ENCODE results near the gene TRIM22.
"Not testable (repeated sequence)": the region's sequence is repeated elsewhere in the genome, so short reads cannot be mapped to it uniquely, and the experiment has no call there.

The TRIM22 gene

DNA sequence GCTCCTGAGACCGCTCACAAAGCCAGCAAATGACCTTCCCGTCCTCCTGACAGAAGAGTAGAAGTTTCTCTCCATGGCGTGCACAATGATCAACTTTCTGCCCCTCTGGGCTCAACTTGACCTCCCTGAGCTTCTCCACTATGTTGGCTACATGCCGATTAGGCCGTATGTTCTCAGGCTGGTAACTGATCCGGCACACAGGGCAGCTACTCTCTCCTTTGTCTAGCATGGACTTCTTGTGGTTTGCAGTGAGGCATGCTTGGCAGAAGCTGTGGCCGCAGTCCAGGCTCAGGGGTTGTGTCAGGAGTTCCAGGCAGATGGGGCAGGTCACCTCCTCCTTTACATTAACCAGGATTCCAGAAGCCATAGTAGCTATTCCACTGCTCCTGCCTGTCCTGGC, 9.8 kb upstream of the TRIM22 start:
- Histone ChIP-seq H3K36me3 (replicated peaks; ENCODE audit: insufficient read depth, low read length) (no peaks in the 10 kb centered on the region), H3K27me3 (replicated peaks; ENCODE audit: insufficient read depth, low read length) (no peaks in the 10 kb centered on the region)

DNA sequence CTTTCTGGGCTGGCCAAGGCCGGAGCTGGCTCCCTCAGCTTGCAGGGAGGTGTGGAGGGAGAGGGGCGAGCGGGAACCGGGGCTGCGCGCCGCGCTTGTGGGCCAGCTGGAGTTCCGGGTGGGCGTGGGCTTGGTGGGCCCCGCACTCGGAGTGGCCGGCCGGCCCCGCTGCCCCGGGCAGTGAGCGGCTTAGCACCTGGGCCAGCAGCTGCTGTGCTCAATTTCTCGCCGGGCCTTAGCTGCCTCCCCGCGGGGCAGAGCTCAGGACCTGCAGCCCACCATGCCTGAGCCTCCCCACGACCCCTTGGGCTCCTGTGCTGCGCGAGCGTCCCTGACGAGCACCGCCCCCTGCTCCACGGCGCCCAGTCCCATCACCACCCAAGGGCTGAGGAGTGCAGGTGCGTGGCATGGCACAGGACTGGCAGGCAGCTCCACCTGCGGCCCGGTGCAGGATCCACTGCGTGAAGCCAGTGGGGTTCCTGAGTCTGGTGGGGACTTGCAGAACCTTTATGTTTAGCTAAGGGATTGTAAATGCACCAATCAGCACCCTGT, 6.6 kb upstream of the TRIM22 start:
- not testable (repeated sequence) for H3K36me3 ChIP-seq (replicated peaks; ENCODE audit: insufficient read depth, low read length); H3K79me2 ChIP-seq (ENCODE audit: low read length); H3K4me3 ChIP-seq (ENCODE audit: low read length); H4K20me1 ChIP-seq (ENCODE audit: insufficient read depth, low read length); H3K9me3 ChIP-seq (replicated peaks; ENCODE audit: insufficient read depth, low read length); H3K27ac ChIP-seq (ENCODE audit: low read length); H3K9ac ChIP-seq (ENCODE audit: low read length); H3K9me2 ChIP-seq (replicated peaks; ENCODE audit: insufficient read depth, low read length); H3F3A ChIP-seq (ENCODE audit: insufficient read depth, low read length); H3K4me2 ChIP-seq (ENCODE audit: low read depth, low read length); DNase-seq; H2AFZ ChIP-seq (ENCODE audit: low read length); H3K4me1 ChIP-seq (ENCODE audit: low read length); H3K27me3 ChIP-seq (replicated peaks; ENCODE audit: insufficient read depth, low read length)

More for the DNA sequence above, 9.8 kb upstream of the TRIM22 start:
- no peak overlapping the region for H3K9ac ChIP-seq (ENCODE audit: low read length)
- H3K79me2 ChIP-seq (ENCODE audit: low read length), result no peaks in the 10 kb centered on the region
- H3K9me3 ChIP-seq (replicated peaks; ENCODE audit: insufficient read depth, low read length), result no peaks in the 10 kb centered on the region
- TF ChIP-seq, protein P1, sequence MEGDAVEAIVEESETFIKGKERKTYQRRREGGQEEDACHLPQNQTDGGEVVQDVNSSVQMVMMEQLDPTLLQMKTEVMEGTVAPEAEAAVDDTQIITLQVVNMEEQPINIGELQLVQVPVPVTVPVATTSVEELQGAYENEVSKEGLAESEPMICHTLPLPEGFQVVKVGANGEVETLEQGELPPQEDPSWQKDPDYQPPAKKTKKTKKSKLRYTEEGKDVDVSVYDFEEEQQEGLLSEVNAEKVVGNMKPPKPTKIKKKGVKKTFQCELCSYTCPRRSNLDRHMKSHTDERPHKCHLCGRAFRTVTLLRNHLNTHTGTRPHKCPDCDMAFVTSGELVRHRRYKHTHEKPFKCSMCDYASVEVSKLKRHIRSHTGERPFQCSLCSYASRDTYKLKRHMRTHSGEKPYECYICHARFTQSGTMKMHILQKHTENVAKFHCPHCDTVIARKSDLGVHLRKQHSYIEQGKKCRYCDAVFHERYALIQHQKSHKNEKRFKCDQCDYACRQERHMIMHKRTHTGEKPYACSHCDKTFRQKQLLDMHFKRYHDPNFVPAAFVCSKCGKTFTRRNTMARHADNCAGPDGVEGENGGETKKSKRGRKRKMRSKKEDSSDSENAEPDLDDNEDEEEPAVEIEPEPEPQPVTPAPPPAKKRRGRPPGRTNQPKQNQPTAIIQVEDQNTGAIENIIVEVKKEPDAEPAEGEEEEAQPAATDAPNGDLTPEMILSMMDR (IDR thresholded peaks at IDR 0.05; ENCODE audit: low read length), result no peak
- no peak for TF ChIP-seq EZH2 (optimal IDR thresholded peaks at IDR 0.05; ENCODE audit: low read depth, low read length)
- no peak for TF ChIP-seq EZH2phosphoT487 (IDR thresholded peaks at IDR 0.05; ENCODE audit: low read length)
- H3K27ac ChIP-seq (ENCODE audit: low read length), result no peak overlapping the region
- no peak overlapping the region for H2AFZ ChIP-seq (ENCODE audit: low read length)
- no peak for DNase-seq
- H3K9me2 ChIP-seq (replicated peaks; ENCODE audit: insufficient read depth, low read length), result no peaks in the 10 kb centered on the region
- no peak overlapping the region for H3K4me2 ChIP-seq (ENCODE audit: low read depth, low read length)
- no peaks in the 10 kb centered on the region for H4K20me1 ChIP-seq (ENCODE audit: insufficient read depth, low read length)
- no peaks in the 10 kb centered on the region for H3K4me1 ChIP-seq (ENCODE audit: low read length)
- H3F3A ChIP-seq (ENCODE audit: insufficient read depth, low read length), result peaks cover 6% of the 10 kb centered on the region
- no peak overlapping the region for H3K4me3 ChIP-seq (ENCODE audit: low read length)

DNA sequence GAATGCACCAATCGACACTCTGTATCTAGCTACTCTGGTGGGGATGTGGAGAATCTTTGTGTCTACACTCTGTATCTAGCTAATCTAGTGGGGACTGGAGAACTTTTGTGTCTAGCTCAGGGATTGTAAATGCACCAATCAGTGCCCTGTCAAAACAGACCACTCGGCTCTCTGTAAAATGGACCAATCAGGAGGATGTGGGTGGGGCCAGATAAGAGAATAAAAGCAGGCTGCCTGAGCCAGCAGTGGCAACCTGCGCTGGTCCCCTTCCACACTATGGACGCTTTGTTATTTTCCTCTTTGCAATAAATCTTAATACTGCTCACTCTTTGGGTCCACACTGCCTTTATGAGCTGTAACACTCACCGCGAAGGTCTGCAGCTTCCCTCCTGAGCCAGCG, 6.0 kb upstream of the TRIM22 start:
- not testable (repeated sequence) for H3K27ac ChIP-seq (ENCODE audit: low read length); H3K36me3 ChIP-seq (replicated peaks; ENCODE audit: insufficient read depth, low read length); H3K9me3 ChIP-seq (replicated peaks; ENCODE audit: insufficient read depth, low read length); H3F3A ChIP-seq (ENCODE audit: insufficient read depth, low read length); H2AFZ ChIP-seq (ENCODE audit: low read length); H3K4me2 ChIP-seq (ENCODE audit: low read depth, low read length); H3K4me1 ChIP-seq (ENCODE audit: low read length); H3K4me3 ChIP-seq (ENCODE audit: low read length); H3K9me2 ChIP-seq (replicated peaks; ENCODE audit: insufficient read depth, low read length); H3K9ac ChIP-seq (ENCODE audit: low read length); H4K20me1 ChIP-seq (ENCODE audit: insufficient read depth, low read length); DNase-seq; H3K79me2 ChIP-seq (ENCODE audit: low read length)
- H3K27me3 ChIP-seq (replicated peaks; ENCODE audit: insufficient read depth, low read length), result peaks cover 11% of the 10 kb centered on the region; the same call in 1 of the 2 replicates

DNA sequence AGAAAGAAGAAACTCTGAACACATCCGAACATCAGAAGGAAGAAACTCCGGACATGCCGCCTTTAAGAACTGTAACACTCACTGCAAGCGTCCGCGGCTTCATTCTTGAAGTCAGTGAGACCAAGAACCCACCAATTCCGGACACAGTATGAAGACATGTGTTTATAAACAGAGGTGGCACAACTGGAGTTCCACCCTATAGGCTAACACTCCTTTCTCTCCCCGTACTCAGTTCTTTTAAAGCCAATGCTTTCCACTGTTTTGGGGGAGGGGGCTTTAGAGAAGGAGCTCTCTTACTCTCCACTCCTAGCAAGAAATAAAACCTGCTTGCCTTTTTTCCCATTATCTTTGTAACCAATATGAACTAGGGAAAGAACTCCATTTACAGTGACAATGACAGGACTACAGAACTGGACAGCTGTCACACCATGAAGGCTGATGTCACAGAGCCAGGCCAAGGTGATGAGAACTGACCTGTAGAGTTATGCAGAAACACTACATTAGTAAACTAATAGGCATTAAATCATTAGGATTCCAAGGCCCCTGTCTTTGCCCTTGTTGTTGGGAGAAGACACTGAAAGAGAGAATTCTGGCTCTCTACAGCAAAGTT, 5.4 kb upstream of the TRIM22 start:
- peak overlapping the region; percentile 67; the same call in 1 of the 2 replicates for H3K27ac ChIP-seq (ENCODE audit: low read length)
- no peaks in the 10 kb centered on the region for H3K79me2 ChIP-seq (ENCODE audit: low read length)
- DNase-seq, result no peak
- peak overlapping the region; percentile 77 for H3K4me3 ChIP-seq (ENCODE audit: low read length)
- peak overlapping the region; percentile 62; the same call in 1 of the 2 replicates for H3K9ac ChIP-seq (ENCODE audit: low read length)
- peak overlapping the region; percentile 97 for H3K4me2 ChIP-seq (ENCODE audit: low read depth, low read length)
- TF ChIP-seq EZH2phosphoT487 (IDR thresholded peaks at IDR 0.05; ENCODE audit: low read length) (no peak), EZH2 (optimal IDR thresholded peaks at IDR 0.05; ENCODE audit: low read depth, low read length) (no peak)
- TF ChIP-seq, protein P1 (IDR thresholded peaks at IDR 0.05; ENCODE audit: low read length), result no peak
- H4K20me1 ChIP-seq (ENCODE audit: insufficient read depth, low read length), result no peaks in the 10 kb centered on the region
- no peaks in the 10 kb centered on the region for H3K36me3 ChIP-seq (replicated peaks; ENCODE audit: insufficient read depth, low read length)
- peaks cover 9% of the 10 kb centered on the region for H3F3A ChIP-seq (ENCODE audit: insufficient read depth, low read length)
- H3K9me3 ChIP-seq (replicated peaks; ENCODE audit: insufficient read depth, low read length), result no peaks in the 10 kb centered on the region
- H3K9me2 ChIP-seq (replicated peaks; ENCODE audit: insufficient read depth, low read length), result no peaks in the 10 kb centered on the region
- H3K4me1 ChIP-seq (ENCODE audit: low read length), result 0 out of 2 replicates have a peak, but pooled peaks cover 4% of the 10 kb centered on the region
- peak overlapping the region; percentile 94; the same call in 1 of the 2 replicates for H2AFZ ChIP-seq (ENCODE audit: low read length)
- H3K27me3 ChIP-seq (replicated peaks; ENCODE audit: insufficient read depth, low read length), result peaks cover 13% of the 10 kb centered on the region; the same call in 1 of the 2 replicates
